A549 (cell line): ENCODE results near the gene TAF3.

Experiments
- HOXA7 ChIP-seq: fragments of 250-450 bp; sonication (Bioruptor Pico); IDR thresholded peaks from 2 replicates; pipeline ENCODE4 v1.5.0; 2020; ENCODE audit warnings: mild to moderate bottlenecking, moderate library complexity
- JUNB ChIP-seq: fragments of >200 bp; sonication (Bioruptor Twin); formaldehyde crosslinking; IDR thresholded peaks from 2 replicates; pipeline ENCODE4 v1.6.1; 2016
- MAZ ChIP-seq: fragments of 150-350 bp; IDR thresholded peaks from 2 replicates; pipeline ENCODE4 v1.6.1; 2014; ENCODE audit warnings: antibody characterized with exemption, low read depth, low read length, borderline replicate concordance
- MYC ChIP-seq: IDR thresholded peaks from 2 replicates; pipeline ENCODE4 v1.6.1; 2012; ENCODE audit warnings: mild to moderate bottlenecking, inconsistent platforms, low read length, improper control_type of control experiment, borderline replicate concordance
- POLR2A ChIP-seq: IDR thresholded peaks from 2 replicates; pipeline ENCODE4 v1.6.1; 2012; ENCODE audit warnings: mild to moderate bottlenecking, low read length
- RCOR1 ChIP-seq: fragments of 150-350 bp; IDR thresholded peaks from 2 replicates; pipeline ENCODE4 v1.6.1; 2014; ENCODE audit warnings: antibody characterized with exemption, low read length, low read depth
- REST ChIP-seq: fragments of 200-600 bp; sonication (generic); IDR thresholded peaks from 2 replicates; pipeline ENCODE4 v1.6.1; 2016; ENCODE audit warnings: antibody characterized with exemption, mild to moderate bottlenecking, moderate library complexity
- ZNF302 ChIP-seq: fragments of 250-450 bp; sonication (Bioruptor Pico); IDR thresholded peaks from 2 replicates; pipeline ENCODE4 v1.9.0; 2021; ENCODE audit warnings: inconsistent platforms, mild to moderate bottlenecking, moderate library complexity
- TF ChIP-seq, protein P1 (sequence below): fragments of >200 bp; sonication (Bioruptor Twin); formaldehyde crosslinking; IDR thresholded peaks from 3 replicates; pipeline ENCODE4 v1.5.1; 2016
- TF ChIP-seq, protein P2 (sequence below): fragments of 250-450 bp; sonication (Bioruptor Pico); IDR thresholded peaks from 2 replicates; pipeline ENCODE4 v1.5.0; 2020; ENCODE audit warnings: low read depth, mild to moderate bottlenecking, moderate library complexity
- TF ChIP-seq, protein P3 (sequence below): fragments of 450-650 bp; IDR thresholded peaks from 2 replicates; pipeline ENCODE4 v1.6.1; 2014; ENCODE audit warnings: antibody characterized with exemption

GRCh38 chr10:7952266-7952665, 134.0 kb downstream of the TAF3 start:
- TF ChIP-seq, protein P1, sequence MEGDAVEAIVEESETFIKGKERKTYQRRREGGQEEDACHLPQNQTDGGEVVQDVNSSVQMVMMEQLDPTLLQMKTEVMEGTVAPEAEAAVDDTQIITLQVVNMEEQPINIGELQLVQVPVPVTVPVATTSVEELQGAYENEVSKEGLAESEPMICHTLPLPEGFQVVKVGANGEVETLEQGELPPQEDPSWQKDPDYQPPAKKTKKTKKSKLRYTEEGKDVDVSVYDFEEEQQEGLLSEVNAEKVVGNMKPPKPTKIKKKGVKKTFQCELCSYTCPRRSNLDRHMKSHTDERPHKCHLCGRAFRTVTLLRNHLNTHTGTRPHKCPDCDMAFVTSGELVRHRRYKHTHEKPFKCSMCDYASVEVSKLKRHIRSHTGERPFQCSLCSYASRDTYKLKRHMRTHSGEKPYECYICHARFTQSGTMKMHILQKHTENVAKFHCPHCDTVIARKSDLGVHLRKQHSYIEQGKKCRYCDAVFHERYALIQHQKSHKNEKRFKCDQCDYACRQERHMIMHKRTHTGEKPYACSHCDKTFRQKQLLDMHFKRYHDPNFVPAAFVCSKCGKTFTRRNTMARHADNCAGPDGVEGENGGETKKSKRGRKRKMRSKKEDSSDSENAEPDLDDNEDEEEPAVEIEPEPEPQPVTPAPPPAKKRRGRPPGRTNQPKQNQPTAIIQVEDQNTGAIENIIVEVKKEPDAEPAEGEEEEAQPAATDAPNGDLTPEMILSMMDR = no peak
- TF ChIP-seq POLR2A (no peak), MAZ (no peak), ZNF302 (CRISPR knock-in tag) (no peak), RCOR1 (no peak), REST (no peak), MYC (no peak), JUNB (no peak), HOXA7 (no peak)
- TF ChIP-seq, protein P2, sequence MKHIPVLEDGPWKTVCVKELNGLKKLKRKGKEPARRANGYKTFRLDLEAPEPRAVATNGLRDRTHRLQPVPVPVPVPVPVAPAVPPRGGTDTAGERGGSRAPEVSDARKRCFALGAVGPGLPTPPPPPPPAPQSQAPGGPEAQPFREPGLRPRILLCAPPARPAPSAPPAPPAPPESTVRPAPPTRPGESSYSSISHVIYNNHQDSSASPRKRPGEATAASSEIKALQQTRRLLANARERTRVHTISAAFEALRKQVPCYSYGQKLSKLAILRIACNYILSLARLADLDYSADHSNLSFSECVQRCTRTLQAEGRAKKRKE (CRISPR knock-in tag) = no peak
- TF ChIP-seq, protein P3, sequence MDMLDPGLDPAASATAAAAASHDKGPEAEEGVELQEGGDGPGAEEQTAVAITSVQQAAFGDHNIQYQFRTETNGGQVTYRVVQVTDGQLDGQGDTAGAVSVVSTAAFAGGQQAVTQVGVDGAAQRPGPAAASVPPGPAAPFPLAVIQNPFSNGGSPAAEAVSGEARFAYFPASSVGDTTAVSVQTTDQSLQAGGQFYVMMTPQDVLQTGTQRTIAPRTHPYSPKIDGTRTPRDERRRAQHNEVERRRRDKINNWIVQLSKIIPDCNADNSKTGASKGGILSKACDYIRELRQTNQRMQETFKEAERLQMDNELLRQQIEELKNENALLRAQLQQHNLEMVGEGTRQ = no peak
